GM18870 (cell line): Measurements from ENCODE around the gene VPS13D.

Experiments
- ATAC-seq: cut with Tn5 transposase; IDR thresholded peaks from one replicate; pipeline ENCODE4 v1.9.1; 2021; ENCODE audit warnings: moderate library complexity; ENCODE audit not compliant: unreplicated experiment

Gene VPS13D

GRCh38 chr1:12417389-12417788 is 187.6 kb downstream of the VPS13D start:
- no peak for ATAC-seq

GRCh38 chr1:12420171-12420570 is 190.3 kb downstream of the VPS13D start:
- ATAC-seq: no peak

- ATAC-seq: no peak
These were observed 192.7 kb downstream of the VPS13D start for GRCh38 chr1:12422488-12422887.

- ATAC-seq: no peak
These were observed 194.3 kb downstream of the VPS13D start for GRCh38 chr1:12424087-12424529.

- ATAC-seq: no peak
These were observed 195.0 kb downstream of the VPS13D start for GRCh38 chr1:12424793-12425192.

- ATAC-seq: no peak
These were observed 196.2 kb downstream of the VPS13D start for GRCh38 chr1:12426030-12426429.

GRCh38 chr1:12428334-12428733 is 198.5 kb downstream of the VPS13D start:
- ATAC-seq: no peak

GRCh38 chr1:12430525-12430924 is 200.7 kb downstream of the VPS13D start:
- no peak for ATAC-seq

GRCh38 chr1:12432897-12433296 is 203.1 kb downstream of the VPS13D start:
- ATAC-seq: no peak

- ATAC-seq: no peak
These were observed 203.7 kb downstream of the VPS13D start for GRCh38 chr1:12433323-12434053.

GRCh38 chr1:12434174-12434573 is 204.3 kb downstream of the VPS13D start:
- ATAC-seq: peak; percentile 41

GRCh38 chr1:12434686-12435085 is 204.9 kb downstream of the VPS13D start:
- no peak for ATAC-seq

GRCh38 chr1:12435639-12436344 is 206.0 kb downstream of the VPS13D start:
- ATAC-seq: peak; percentile 61

GRCh38 chr1:12436345-12436658 is 206.5 kb downstream of the VPS13D start:
- ATAC-seq: no peak

GRCh38 chr1:12436817-12437599 is 207.2 kb downstream of the VPS13D start:
- no peak for ATAC-seq

- no peak for ATAC-seq
These were observed 207.8 kb downstream of the VPS13D start for GRCh38 chr1:12437629-12438028.

- ATAC-seq: no peak
These were observed 208.6 kb downstream of the VPS13D start for GRCh38 chr1:12438349-12438924.

GRCh38 chr1:12439073-12439472 is 209.2 kb downstream of the VPS13D start:
- no peak for ATAC-seq

GRCh38 chr1:12441414-12442105 is 211.7 kb downstream of the VPS13D start:
- ATAC-seq: no peak

GRCh38 chr1:12442217-12442616 is 212.4 kb downstream of the VPS13D start:
- ATAC-seq: no peak

- ATAC-seq: no peak
These were observed 213.3 kb downstream of the VPS13D start for GRCh38 chr1:12443151-12443550.
